Epithelial cell of proximal tubule (primary cell): ENCODE measurements around the gene MLX. TPM values are rescaled to one million over a fixed set of nuclear protein-coding genes. Genes with fewer than 3 reads are reported as not detected.

Experiments used
- DNase-seq: peaks from one replicate; pipeline ENCODE4 v3.0.0-alpha.2; 2011; ENCODE audit warnings: low read depth
- H3K4me3 ChIP-seq: 2 replicates; pipeline ENCODE4 v1.5.1; 2011; ENCODE audit warnings: low read depth, mild to moderate bottlenecking, low read length
- CTCF ChIP-seq: conservative IDR thresholded peaks from 2 replicates; pipeline ENCODE4 v1.5.1; 2012; ENCODE audit warnings: low read depth, mild to moderate bottlenecking, low read length
- total RNA-seq: library from RNA; depleted of rRNA; stranded (reverse); fragments of >200 nt; gene quantifications from 2 replicates; pipeline ENCODE4 v1.2.3, GENCODE V29; 2015

The MLX gene
- total RNA-seq, 1 donor from 2014 or later = 15.7 TPM

DNA sequence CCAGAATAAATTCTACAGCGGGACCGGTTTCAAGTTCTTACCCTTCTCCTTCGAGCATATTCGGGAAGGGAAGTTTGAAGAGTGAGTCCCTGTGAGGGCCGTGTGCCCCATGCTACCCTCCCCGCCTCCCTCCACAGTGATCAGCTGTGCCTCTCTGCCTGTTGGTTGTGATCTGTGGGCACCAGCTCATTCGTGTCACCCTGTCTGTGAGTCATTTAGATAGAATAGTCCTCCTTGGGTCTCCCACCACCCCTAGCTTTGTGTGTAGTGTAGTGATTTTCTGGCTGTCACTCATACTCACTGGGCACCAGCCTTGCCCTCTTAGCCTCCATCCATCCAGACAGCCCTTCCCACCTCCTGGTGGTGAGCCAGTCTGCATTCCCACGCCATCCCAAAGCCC lies 45.9 kb upstream of the MLX start:
- DNase-seq = no peak
- H3K4me3 ChIP-seq = no peak overlapping the region
- TF ChIP-seq CTCF = no peak

- no peak overlapping the region for H3K4me3 ChIP-seq
- TF ChIP-seq CTCF = no peak
- no peak for DNase-seq
Measured at GRCh38 chr17:42521666-42522262, 45.1 kb upstream of the MLX start.

DNA sequence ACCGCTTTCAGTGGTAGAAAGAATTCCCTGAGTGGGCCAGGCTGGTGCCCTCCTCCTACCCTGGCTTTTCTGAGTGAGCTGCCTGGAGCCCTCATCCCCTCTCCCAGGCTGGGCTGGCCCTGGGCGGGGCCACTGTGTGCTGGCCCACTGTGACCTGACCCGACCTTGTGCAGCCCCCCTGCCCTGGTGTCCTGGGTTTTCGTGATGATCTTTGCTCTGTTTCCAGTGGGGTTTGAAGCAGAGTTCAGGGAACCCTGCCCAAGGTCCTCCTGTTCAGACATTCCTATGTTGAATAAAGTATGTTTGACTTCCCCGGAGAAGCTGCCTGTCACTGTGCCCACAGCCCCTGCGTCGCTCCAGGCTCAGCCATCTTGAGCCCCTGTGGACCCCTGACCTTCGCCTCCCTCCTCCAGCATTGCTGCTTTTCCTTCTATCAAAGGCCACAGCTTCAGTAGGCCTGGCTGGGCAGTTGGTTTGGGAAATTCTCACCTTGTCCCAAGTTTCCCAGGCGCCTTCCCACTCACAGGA lies 44.6 kb upstream of the MLX start:
- TF ChIP-seq CTCF = no peak
- DNase-seq = no peak
- H3K4me3 ChIP-seq = no peak overlapping the region

DNA sequence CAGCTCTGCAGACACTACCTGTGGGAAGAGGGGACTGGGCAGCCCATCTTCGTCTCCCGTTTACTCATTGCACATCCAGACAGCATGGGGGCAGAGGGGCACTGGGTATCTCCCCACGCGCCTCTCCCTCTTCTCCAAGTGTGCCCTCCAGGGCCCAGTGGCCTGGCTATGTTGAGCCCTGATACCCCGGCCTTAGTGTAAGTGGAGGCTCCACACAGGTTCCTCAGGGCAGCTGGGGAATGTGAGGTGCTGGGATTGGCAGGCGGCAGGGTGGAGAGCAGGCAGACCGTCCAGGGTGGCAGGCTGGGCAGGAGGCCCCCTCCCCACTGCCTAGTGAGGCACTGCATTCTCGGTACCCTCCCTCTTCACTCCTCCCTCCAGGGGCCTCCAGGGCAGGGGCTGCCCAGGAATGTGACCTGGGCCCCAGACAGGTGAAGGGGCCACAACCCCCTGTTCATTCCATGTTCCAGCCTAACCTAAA lies 44.1 kb upstream of the MLX start:
- no peak for DNase-seq
- no peak overlapping the region for H3K4me3 ChIP-seq
- no peak for TF ChIP-seq CTCF

- no peak for DNase-seq
- TF ChIP-seq CTCF = no peak
Measured at GRCh38 chr17:42525221-42525620, 41.7 kb upstream of the MLX start.

DNA sequence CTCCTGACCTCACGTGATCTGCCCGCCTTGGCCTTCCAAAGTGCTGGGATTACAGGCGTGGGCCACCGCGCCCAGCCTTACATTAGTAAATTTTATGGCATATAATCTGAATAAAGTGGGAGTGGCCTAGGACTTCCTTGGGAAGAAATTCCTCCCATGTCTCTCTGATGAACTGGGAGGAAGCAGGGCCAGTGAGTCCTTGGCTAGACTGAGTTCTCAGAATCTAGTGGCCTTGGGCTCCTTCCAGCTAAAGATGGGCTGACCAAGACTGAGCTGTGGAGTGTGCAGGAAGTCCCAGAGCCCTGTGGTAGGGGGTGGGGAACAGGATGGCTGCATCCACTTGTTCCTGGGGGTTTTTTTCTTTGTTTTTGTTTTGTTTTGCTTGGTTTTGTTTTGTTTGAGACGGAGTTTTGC lies 40.9 kb upstream of the MLX start:
- no peak for DNase-seq
- no peak for TF ChIP-seq CTCF
- H3K4me3 ChIP-seq = no peak overlapping the region

More at GRCh38 chr17:42525221-42525620, 41.7 kb upstream of the MLX start:
- H3K4me3 ChIP-seq = no peak overlapping the region

DNA sequence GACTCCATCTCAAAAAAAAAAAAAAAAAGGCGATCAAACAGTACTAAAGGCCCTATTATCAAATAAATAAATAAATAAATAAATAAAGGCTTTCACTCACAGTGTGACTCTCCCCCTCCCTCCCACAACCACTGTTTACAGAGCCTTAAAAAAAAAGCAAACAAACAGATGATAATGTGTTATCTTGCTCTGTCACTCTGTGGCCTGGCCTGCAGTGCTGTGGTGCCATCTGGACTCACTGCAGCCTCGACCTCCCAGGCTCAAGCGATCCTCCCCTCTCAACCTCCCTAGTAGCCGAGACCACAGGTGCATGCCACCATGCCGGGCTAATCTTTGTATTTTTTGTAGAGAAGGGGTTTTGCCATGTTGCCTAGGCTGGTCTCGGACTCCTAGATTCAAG lies 39.0 kb upstream of the MLX start:
- DNase-seq = no peak
- no peak for TF ChIP-seq CTCF
- H3K4me3 ChIP-seq = no peak overlapping the region
